Dendritic cell treated with granulocyte-macrophage colony-stimulating factor and Interleukin-4, amounts not matched to agents 40 ng/mL and 50 ng/mL, for 4 days (primary cell): ENCODE results near the gene TULP1.
A peak's percentile ranks its signal among the peaks of the same experiment; 100 is the strongest.

Experiments used
- H3K27ac Mint-ChIP-seq: one replicate; pipeline ENCODE4 v1.8.0; 2022; ENCODE audit warnings: mild to moderate bottlenecking, mixed read lengths
- H3K27me3 Mint-ChIP-seq: one replicate; pipeline ENCODE4 v1.8.0; 2022; ENCODE audit warnings: mild to moderate bottlenecking, mixed read lengths
- H3K36me3 Mint-ChIP-seq: one replicate; pipeline ENCODE4 v1.8.0; 2022; ENCODE audit warnings: low read depth, mixed read lengths
- H3K4me1 Mint-ChIP-seq: one replicate; pipeline ENCODE4 v1.8.0; 2022; ENCODE audit warnings: low read depth, mixed read lengths
- H3K4me3 Mint-ChIP-seq: one replicate; pipeline ENCODE4 v1.8.0; 2022; ENCODE audit warnings: mild to moderate bottlenecking, moderate library complexity, mixed read lengths
- H3K9me3 Mint-ChIP-seq: one replicate; pipeline ENCODE4 v1.8.0; 2022; ENCODE audit warnings: mixed read lengths
- intact Hi-C: fragments of 100-400 bp; cut with micrococcal nuclease; formaldehyde crosslinking; loops from one replicate; pipeline ENCODE4 v1.15.0; 2022

TULP1 gene

DNA sequence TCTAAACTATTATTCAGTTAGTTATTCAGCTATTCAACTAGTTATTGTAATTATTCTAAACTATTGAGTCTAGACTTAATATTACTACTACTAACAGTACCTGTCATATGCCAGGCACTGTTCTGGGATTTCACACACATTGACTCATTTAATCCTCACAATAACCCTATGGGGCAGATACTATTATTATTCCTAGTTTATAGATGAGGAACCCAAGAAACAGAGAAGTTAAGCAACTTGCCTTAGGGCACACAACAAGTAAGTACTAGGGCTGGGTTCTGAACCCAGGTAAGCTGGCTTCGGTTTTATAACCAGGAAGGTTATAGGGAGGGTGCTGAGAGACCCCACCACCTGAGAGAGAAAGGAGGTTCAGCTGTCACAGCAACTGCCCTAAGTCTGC is 23.6 kb downstream of the TULP1 start:
- Mint-ChIP-seq H3K27ac (no peak overlapping the region), H3K9me3 (no peaks in the 10 kb centered on the region), H3K27me3 (peaks cover 50% of the 10 kb centered on the region), H3K4me3 (no peak overlapping the region), H3K36me3 (no peaks in the 10 kb centered on the region), H3K4me1 (peaks cover 46% of the 10 kb centered on the region)
- intact Hi-C loops, result no loop called here

DNA sequence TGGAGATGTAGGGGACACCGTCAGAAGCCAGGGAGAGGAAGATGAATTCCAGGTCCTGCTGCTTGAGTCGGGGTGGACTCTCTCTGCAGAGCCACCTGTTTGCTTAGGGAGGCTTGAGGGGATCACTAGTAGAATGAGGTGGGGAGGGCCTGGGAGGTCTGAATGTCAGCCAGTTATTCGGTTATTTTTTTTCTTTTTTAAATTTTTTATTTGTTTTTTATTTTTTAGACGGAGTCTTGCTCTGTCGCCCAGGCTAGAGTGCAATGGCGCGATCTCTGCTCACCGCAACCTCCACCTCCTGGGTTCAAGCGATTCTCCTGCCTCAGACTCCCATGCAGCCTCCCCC is 24.2 kb downstream of the TULP1 start:
- H3K27ac Mint-ChIP-seq, result no peak overlapping the region
- no peaks in the 10 kb centered on the region for H3K9me3 Mint-ChIP-seq
- intact Hi-C loops, result no loop called here
- peaks cover 47% of the 10 kb centered on the region for H3K27me3 Mint-ChIP-seq
- H3K4me3 Mint-ChIP-seq, result no peak overlapping the region
- H3K4me1 Mint-ChIP-seq, result peaks cover 44% of the 10 kb centered on the region
- no peaks in the 10 kb centered on the region for H3K36me3 Mint-ChIP-seq

DNA sequence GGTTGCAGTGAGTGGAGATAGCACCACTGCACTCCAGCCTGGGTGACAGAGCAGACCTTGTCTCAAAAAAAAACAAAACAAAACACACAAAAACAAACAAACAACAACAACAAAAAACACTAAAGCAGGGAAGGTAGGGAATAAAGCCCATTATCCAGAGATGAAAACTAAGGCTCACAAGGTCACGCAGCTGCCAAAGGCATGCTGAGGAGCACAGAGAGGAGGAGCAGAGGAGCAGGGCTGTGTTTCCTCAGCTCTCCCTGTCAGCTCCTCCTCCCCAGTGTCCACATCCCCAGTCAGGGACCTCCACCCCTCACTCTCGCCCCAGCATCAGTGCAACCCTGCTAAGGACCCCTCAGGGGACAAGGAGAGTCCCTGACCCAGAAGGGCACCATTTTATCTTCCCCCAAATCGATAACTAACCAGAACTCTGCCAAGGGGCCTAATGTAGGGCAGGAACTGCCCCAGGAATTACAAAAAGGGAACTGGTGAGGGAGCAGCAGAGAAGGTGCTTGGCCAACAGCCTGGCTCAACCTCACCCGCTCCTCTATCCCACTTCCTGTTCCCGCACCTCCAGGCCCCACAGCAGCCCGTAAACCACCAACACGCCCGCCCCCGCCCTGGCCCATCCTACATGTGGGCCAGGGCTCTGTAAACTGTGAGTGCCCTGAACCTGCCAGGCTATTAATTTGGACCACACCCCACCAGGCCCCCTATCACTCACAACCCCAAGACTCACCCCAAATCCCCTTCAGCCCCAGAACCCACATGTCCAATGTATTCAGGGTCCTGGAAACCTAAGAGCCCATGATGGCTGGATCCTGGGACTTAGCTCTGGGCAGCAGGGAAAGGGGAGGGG is 24.8 kb downstream of the TULP1 start:
- intact Hi-C loops, result no loop called here
- peaks cover 44% of the 10 kb centered on the region for H3K27me3 Mint-ChIP-seq
- H3K36me3 Mint-ChIP-seq, result no peaks in the 10 kb centered on the region
- H3K4me3 Mint-ChIP-seq, result no peak overlapping the region
- H3K9me3 Mint-ChIP-seq, result no peaks in the 10 kb centered on the region
- H3K27ac Mint-ChIP-seq, result no peak overlapping the region
- H3K4me1 Mint-ChIP-seq, result peaks cover 38% of the 10 kb centered on the region

DNA sequence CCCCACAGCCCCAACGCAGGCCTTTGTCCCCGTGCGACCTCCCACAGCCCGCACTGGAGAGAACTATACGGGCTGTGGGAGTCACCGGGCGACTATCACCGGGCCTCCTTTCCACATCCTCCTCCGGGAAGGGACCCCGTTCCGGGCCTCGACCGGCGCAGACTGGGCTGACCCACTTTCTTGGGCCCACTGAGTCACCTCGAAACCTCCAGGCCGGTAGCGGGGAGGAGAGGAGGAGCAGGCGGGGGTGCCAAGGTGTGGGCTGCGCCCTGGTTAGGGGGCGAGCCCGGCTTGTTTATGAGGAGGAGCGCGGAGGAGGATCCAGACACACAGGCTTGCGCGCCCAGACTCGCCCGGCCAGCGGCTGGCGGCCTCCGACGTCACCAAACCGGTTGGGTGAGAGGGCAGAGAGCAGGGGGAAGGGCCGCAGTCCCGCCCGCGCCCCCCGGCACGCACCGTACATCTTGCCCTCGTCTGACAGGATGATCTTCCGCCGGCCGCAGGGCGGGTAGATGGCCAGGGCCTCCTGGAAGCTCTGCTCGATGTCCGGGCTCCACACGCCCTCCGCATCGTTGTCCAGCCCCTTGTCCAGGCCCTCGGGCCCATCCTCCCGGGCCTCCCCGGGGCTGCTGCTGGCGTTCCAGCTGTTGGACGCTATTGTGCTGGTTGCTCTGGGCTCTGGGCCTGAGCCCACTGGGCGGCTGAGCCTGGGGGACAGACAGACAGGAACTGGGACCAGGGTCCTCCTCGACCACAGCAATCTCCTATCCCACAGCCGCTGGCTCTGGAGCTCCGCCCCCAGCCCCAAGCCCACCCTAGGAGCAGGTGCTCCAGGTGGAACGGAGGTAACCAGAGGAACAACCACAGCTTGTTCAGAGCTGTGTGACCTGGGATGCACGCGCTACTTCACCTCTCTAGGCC is 26.4 kb downstream of the TULP1 start:
- Mint-ChIP-seq H3K4me1 (peaks cover 27% of the 10 kb centered on the region), H3K4me3 (no peak overlapping the region), H3K36me3 (no peaks in the 10 kb centered on the region), H3K9me3 (no peaks in the 10 kb centered on the region), H3K27me3 (peaks cover 29% of the 10 kb centered on the region), H3K27ac (no peak overlapping the region)
- intact Hi-C loops, result no loop called here

DNA sequence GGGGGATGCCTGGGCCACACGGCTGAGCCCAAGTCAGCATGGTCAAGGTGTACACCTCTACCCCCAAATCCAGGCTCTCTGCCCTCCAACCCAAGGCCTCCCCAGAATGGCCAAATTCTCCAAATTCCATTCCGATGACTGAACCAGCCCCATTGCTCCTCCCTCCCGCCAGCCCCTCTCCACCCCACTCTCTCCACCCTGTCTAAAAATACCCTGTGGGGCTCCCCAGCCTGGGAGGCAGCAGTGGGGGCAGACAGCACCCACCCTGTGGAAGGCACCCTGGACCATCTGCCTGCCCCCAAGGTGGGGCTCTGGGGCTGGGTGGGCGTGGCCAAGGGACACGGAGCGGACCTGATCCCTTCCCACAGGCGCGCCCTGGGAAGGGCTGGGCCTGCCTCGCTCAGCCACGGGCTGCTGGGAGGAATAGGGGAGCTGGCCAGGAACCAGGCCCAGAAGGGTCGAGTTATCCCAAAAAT is 27.3 kb downstream of the TULP1 start:
- no peaks in the 10 kb centered on the region for H3K9me3 Mint-ChIP-seq
- H3K4me3 Mint-ChIP-seq, result no peak overlapping the region
- peaks cover 25% of the 10 kb centered on the region for H3K27me3 Mint-ChIP-seq
- H3K4me1 Mint-ChIP-seq, result peaks cover 27% of the 10 kb centered on the region
- H3K36me3 Mint-ChIP-seq, result no peaks in the 10 kb centered on the region
- intact Hi-C loops, result no loop called here
- no peak overlapping the region for H3K27ac Mint-ChIP-seq

DNA sequence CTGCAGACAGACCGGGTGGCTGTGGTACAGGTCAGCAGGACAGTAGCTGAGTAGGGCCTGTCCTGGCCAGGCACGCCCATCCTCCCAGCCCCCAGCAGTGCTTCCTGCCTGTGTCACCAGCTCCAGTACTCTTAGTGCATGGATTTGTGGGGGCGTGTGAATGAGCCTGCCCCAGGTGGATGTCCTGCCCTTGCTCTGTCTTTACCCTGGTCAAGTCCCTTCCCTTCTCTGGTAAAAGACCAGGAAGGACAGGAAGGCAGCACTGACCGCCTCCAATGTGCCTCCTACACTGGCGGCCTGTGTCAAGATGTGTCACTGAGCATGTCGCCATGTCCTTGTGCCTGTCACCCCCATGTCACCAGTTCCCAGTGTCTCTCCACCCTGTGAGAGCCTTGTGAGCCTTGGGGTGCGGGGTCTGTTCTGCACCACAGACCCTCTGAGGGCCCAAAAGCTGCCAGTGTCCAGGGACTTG is 27.7 kb downstream of the TULP1 start:
- Mint-ChIP-seq H3K27ac (peak overlapping the region; percentile 4), H3K36me3 (no peaks in the 10 kb centered on the region), H3K27me3 (peaks cover 20% of the 10 kb centered on the region), H3K4me3 (no peak overlapping the region), H3K4me1 (peaks cover 27% of the 10 kb centered on the region), H3K9me3 (no peaks in the 10 kb centered on the region)
- intact Hi-C loops, result no loop called here

DNA sequence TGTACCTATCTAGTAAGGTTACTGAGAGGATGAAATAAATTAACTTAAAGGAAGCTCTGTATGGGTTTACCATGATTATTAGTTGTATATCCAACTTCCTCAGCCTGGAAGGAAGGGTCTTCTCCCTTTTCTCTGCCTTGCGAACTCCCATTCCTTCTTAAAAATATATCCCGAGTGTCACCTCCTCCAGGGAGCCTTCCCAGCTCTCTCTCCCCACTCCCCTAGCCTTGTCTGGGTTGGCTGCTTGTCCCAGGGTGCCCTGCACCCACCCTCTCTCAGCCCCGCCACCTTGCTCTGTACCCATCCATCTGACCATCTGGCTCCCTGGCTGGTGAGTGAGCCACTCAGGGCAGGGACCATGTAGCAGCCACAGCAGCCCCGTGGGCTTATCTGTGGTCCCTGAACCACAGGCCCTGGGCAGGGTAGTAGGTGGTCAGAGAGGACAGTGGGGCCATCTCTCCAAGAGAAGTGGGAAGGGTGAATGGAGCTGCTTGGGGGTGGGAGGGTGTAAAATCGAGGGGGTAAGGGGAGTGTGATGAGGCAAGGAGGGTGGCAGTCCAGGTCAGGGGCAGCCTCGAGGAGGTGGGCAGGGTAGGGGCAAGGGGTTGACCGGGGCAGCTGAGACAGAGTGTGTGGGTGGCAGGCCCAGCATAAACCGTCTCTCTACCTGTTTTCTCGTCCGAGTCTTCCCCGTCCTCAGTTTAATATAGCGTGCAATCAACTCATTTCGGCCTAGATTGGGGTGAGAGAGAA is 28.6 kb downstream of the TULP1 start:
- intact Hi-C loops, result no loop called here
- H3K4me3 Mint-ChIP-seq, result no peak overlapping the region
- H3K4me1 Mint-ChIP-seq, result peaks cover 27% of the 10 kb centered on the region
- no peaks in the 10 kb centered on the region for H3K36me3 Mint-ChIP-seq
- H3K9me3 Mint-ChIP-seq, result no peaks in the 10 kb centered on the region
- peak overlapping the region; percentile 4 for H3K27ac Mint-ChIP-seq
- peaks cover 24% of the 10 kb centered on the region for H3K27me3 Mint-ChIP-seq

DNA sequence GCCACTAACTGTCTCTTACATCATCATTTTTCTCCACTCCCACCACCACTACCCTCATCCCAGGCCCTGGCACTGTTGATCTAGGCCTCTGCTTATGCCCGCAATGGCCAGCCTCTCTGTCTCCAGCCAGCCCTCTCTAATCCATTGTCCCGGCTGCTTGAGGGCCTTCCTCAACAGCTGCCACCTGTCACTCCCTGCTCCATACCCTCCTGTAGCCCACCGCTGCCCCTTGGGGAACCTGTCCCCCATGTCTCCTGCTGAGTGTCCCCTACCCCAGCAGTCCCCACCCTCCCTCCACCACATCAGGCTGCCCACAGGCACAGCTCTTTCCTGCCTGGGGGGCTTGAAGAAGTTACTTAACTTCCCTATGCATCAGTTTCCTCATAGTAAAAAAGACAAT is 29.2 kb downstream of the TULP1 start:
- no peak overlapping the region for H3K4me3 Mint-ChIP-seq
- H3K36me3 Mint-ChIP-seq, result no peaks in the 10 kb centered on the region
- H3K9me3 Mint-ChIP-seq, result no peaks in the 10 kb centered on the region
- peaks cover 27% of the 10 kb centered on the region for H3K4me1 Mint-ChIP-seq
- peaks cover 24% of the 10 kb centered on the region for H3K27me3 Mint-ChIP-seq
- intact Hi-C loops, result no loop called here
- H3K27ac Mint-ChIP-seq, result no peak overlapping the region

DNA sequence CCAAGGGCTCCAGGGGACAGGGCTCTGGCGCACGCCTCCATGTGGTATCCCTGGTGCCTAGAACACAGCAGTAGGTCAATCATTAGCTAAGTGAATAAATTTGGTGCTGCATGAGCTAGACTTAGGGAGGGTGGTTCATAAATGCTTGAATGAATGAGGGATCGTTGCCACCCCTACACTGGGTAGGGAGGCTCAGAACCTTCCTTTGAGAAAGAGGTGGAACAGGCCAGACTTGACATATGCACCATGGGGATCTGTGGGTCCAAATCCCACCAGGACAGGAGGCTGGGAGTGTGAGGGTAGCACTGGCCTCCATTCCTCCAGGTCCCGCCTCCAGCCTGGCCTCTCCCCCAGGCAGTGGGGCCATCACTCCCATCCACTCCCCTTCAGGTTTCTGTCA is 29.6 kb downstream of the TULP1 start:
- Mint-ChIP-seq H3K4me3 (no peak overlapping the region), H3K4me1 (peaks cover 23% of the 10 kb centered on the region), H3K27ac (no peak overlapping the region), H3K27me3 (peaks cover 22% of the 10 kb centered on the region), H3K36me3 (no peaks in the 10 kb centered on the region), H3K9me3 (no peaks in the 10 kb centered on the region)
- intact Hi-C loops, result no loop called here

DNA sequence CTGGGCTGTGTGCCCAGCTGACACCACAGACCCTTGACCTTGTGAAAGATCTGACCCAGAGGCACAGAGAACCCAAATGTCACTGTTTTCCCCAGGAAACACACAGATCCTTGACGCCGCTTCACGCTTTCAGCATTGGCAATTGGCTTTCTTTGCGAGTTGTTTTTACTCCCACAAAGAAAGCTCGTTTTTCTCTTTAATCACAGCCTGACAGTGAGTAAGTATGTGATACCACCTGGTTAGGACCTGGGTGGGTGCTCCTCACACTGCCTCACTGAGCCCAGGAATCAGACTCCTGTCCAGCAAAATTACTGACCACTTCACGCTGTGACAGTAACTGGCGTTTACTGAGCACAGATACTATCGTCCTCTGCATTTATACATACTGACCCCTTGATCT is 31.5 kb downstream of the TULP1 start:
- peaks cover 23% of the 10 kb centered on the region for H3K27me3 Mint-ChIP-seq
- no peaks in the 10 kb centered on the region for H3K36me3 Mint-ChIP-seq
- H3K9me3 Mint-ChIP-seq, result no peaks in the 10 kb centered on the region
- intact Hi-C loops, result no loop called here
- peaks cover 22% of the 10 kb centered on the region for H3K4me1 Mint-ChIP-seq
- no peak overlapping the region for H3K27ac Mint-ChIP-seq
- no peak overlapping the region for H3K4me3 Mint-ChIP-seq

DNA sequence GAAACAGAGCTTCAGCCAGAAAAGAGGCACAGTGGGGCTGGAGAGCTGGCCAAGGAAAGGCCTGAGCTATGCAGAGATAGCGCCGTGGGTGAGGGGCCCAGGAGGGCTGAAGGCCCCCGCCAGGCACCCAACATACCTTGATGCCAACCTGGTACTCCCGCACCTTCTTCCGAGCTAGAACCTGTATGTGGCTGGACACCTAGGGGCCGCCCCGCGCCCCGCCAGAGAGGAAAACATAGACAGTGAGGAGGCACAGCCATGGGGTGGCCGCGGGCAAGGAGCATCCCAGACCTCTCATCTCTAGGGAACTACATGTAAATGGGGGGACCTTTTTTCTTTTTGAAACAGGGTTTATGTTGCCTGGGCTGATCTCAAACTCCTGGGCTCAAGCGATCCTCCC is 32.5 kb downstream of the TULP1 start:
- peaks cover 29% of the 10 kb centered on the region for H3K4me1 Mint-ChIP-seq
- peaks cover 4% of the 10 kb centered on the region for H3K36me3 Mint-ChIP-seq
- H3K27ac Mint-ChIP-seq, result no peak overlapping the region
- no peak overlapping the region for H3K4me3 Mint-ChIP-seq
- H3K9me3 Mint-ChIP-seq, result no peaks in the 10 kb centered on the region
- intact Hi-C loops, result no loop called here
- H3K27me3 Mint-ChIP-seq, result peaks cover 21% of the 10 kb centered on the region

DNA sequence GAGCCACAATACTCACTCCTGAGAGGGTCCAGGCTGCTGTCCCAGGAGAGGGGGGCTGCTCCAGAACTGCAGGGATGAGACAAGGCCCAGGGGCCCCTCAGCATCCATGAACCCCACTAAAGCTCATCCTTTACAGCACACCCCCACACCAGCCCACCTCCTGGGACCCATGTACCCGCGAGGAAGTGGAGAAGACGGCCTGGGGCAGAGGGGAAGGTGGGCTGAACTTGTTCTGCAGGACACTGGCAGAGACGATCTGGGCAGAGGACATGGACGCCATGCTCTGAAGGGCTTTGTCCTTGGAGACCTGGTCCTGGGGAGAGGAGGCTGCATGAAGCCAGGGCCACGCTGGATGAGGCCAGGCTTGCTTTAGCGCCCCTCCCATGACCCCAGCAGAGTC is 34.4 kb downstream of the TULP1 start:
- H3K36me3 Mint-ChIP-seq, result peaks cover 16% of the 10 kb centered on the region
- intact Hi-C loops, result no loop called here
- no peak overlapping the region for H3K4me3 Mint-ChIP-seq
- no peaks in the 10 kb centered on the region for H3K9me3 Mint-ChIP-seq
- peaks cover 14% of the 10 kb centered on the region for H3K27me3 Mint-ChIP-seq
- no peak overlapping the region for H3K27ac Mint-ChIP-seq
- peaks cover 15% of the 10 kb centered on the region for H3K4me1 Mint-ChIP-seq

DNA sequence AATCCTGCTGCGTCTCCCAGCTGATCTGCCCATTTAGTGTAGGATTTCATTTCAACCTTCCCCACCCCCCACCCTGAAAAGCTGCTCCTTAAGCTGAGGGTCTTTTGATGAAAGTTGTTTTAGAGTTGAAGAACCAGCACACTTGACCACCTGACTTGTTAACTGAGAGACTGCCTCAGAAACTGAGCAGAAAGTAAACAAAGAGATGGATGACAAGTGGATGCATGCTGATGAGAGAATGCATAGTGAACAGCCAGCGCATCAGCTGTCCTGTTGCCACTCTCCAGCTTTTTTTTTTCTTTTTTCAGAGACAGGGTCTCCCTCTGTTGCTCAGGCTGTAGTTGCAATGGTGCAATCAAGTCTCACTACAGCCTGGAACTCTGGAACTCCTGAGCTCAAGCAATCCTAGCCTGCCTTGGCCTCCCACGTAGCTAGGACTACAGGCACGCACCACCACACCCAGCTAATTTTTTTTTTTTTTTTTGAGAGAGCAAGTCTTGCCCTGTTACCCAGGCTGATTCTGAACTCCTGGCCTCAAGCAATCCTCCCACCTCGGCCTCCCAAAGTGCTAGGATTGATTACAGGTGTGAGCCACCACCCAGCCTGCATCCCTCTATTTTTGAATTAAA is 35.0 kb downstream of the TULP1 start:
- peaks cover 15% of the 10 kb centered on the region for H3K4me1 Mint-ChIP-seq
- H3K9me3 Mint-ChIP-seq, result no peaks in the 10 kb centered on the region
- intact Hi-C loops, result no loop called here
- H3K27ac Mint-ChIP-seq, result no peak overlapping the region
- peaks cover 22% of the 10 kb centered on the region for H3K36me3 Mint-ChIP-seq
- H3K27me3 Mint-ChIP-seq, result peaks cover 13% of the 10 kb centered on the region
- H3K4me3 Mint-ChIP-seq, result no peak overlapping the region
